Activated CD4-positive, alpha-beta T cell treated with anti-CD3 and anti-CD28 coated beads, Interleukin-2, amount 50 U/mL, for 24 hours (primary cell): Measurements from ENCODE around the gene TTC8.

Experiments
- DNase-seq, 2 donors: peaks; one replicate each; pipeline ENCODE4 v3.0.0-alpha.2; 2020; ENCODE audit warnings: low read depth in 1 of 2, low spot score in 1 of 2

Gene TTC8

GRCh38 chr14:88864198-88864597 is 39.7 kb downstream of the TTC8 start:
- DNase-seq: no peak

DNA sequence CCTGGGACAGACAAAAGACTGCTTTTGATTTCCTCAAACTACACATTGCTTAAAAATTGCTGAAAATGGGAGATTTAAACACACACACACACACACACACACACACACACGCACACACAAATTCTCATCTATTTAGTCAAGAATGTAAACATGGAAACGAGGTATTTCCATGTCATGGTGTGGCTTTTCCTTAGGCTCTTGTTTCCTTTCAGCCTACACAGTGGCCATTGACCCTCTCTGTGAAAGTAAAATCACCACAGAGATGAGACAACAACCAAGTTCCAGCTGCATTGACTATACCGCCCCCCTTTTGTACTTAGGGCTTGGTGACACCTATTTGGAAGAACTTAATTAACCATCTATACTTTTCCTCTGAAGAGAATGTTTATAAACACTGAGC is 41.9 kb downstream of the TTC8 start:
- DNase-seq: no peak

GRCh38 chr14:88868558-88869159 is 44.2 kb downstream of the TTC8 start:
- no peak for DNase-seq

- no peak for DNase-seq
Observed at GRCh38 chr14:88870777-88871176, 46.3 kb downstream of the TTC8 start.

GRCh38 chr14:88871429-88871828 is 47.0 kb downstream of the TTC8 start:
- no peak for DNase-seq

DNA sequence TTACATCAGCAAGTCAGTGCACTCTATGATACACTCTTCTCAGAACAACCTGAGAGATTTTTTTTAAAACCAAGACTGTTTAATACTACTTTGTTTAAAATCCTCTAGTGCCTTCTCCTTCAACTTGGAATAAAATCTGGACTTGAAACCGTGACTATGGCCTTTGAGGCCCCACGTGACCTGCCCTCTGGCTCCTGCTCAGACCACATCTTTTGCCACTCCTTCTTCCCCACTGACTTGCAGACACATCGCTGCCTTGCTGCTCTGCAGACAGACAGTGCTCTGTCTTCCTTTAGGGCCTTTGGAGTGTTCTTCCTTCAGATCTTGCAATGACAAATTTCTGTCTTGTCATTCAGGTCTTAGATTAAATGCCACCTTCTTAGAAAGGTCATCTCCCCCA is 48.5 kb downstream of the TTC8 start:
- no peak for DNase-seq

- DNase-seq: no peak
Observed at GRCh38 chr14:88877192-88877591, 52.7 kb downstream of the TTC8 start.

DNA sequence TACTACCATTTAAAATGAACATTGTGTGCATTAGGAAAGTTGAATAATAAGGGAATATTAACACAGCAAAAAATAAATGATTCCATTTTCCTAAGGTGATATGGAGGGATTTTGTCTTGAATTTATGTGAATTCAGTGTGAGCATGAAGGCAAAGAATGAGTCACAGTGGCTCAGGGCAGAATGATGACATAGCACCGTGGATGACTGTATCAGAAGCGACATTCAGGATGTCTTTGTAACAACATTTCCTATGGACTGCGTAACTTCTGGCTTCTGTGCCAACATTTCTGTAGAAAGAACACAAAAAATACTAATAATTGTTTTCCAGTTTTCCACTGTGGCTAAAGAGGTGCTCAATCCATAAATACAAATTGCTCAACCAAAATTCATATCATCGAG is 54.6 kb downstream of the TTC8 start:
- no peak for DNase-seq

DNA sequence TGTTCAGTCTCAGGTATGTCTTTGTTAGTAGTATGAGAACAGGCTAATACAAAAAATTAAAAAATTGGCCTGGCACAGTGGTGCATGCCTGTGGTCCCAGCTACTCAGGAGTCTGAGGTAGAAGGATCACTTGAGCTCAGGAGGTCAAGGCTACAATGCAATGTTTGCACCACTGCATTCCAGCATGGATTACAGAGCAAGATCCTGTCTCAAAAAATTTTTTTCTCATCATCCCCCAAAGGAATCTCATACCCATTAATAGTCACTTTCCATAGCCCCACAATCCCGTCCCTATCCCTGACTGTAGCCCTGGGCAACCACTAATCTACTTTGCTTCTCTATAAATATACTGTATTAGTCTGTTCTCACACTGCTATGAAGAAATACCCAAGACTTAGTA is 57.8 kb downstream of the TTC8 start:
- DNase-seq: no peak

DNA sequence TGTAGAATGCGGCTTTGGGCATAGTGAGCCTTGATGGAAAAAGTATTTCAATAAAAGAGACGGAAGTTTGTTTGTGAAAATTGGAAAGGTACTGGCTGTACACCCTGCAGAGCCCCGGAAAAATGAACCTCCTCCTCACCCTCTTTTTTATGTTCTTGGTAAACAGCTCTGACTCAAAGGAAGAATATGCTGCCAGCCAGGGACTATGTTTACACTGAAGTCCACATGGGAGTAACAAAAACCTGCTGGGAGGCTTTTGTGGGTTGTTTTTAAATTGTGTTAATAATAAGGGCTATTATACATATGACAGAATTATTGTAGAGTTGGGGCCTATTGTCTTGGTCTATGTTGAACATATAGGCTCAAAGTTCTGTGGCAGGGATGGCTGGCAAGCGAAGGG is 70.7 kb downstream of the TTC8 start:
- DNase-seq: no peak

DNA sequence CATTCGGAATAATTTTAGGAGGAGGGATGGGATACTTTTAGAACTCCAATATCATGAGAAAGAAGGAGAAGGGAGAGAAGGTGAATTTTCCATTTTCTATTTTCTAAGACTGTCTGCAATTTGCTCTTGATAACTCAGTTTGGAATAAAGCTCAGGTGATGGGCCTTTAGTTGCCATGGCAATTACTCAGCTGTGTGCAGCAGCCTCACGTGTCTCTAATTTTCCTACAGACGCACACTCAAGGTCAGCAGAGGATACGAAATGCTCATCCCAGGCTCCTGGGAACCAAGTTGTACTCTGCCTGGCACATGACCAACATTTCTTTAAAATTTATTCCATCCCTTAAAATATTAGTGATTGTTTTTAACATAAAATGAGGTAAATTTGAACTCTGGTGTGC is 76.7 kb downstream of the TTC8 start:
- DNase-seq: no peak

DNA sequence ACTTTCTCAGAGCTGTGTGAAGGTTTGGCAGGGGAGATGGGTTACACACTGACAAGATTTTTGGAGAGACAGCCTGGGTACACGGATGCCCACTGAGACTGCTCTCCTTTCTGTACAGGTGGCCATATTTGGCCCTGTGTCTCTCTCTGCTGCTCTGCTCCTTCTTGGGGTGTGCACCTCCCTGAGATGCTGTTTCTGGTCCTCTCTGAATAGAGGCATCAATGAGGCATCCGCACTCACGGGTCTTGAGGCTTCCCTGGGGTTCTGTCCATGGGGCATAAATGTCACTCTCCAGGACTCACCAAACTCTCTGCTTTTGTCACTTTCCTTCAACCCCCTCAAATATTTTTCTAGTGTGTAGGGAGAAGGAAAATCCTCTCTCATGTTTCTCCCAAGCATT is 77.5 kb downstream of the TTC8 start:
- DNase-seq: no peak

- DNase-seq: no peak
Observed at GRCh38 chr14:88902850-88903249, 78.4 kb downstream of the TTC8 start.

GRCh38 chr14:88904206-88904647 is 79.8 kb downstream of the TTC8 start:
- DNase-seq: no peak

- DNase-seq: no peak
Observed at GRCh38 chr14:88904864-88905263, 80.4 kb downstream of the TTC8 start.

DNA sequence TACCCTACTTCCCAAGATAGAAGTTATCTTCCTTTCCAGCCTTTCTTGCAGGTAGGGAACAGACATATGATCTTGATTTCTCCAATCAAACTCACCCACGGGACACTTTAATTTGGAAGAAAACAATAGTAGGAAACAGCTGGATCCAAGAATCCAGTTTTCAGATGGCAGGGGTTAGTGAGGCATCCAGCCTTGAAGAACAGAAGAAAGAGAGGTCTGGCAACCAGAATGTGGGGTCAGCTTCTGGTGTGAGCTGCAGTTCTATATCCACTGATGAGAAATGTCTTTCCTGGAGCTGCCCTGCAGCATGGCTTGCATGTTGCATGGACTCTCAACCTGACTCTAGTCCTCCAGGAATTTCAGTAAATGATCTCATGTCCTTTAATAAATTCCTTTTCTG is 83.8 kb downstream of the TTC8 start:
- DNase-seq: no peak

DNA sequence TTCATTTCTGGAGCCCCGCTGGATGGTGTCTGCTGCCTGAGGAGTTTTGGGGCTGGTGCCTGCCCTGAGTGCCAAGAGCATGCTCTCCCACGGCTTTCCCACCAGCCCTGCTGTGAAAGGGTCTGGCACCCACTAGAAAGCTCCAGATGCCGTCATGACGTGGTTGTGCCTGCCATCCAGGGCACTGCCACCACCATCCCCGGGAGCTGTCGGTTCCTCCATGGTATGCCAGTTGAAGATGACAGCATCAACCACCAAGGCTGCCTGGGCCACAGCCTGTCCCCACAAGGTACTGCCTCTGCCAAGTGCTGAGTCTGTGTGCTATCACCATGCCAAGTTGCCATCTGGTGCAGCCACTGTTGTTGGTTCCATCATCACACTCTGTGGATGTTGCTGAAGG is 85.9 kb downstream of the TTC8 start:
- DNase-seq: no peak

- no peak for DNase-seq
Observed at GRCh38 chr14:88911809-88912208, 87.4 kb downstream of the TTC8 start.

GRCh38 chr14:88914956-88915355 is 90.5 kb downstream of the TTC8 start:
- no peak for DNase-seq

DNA sequence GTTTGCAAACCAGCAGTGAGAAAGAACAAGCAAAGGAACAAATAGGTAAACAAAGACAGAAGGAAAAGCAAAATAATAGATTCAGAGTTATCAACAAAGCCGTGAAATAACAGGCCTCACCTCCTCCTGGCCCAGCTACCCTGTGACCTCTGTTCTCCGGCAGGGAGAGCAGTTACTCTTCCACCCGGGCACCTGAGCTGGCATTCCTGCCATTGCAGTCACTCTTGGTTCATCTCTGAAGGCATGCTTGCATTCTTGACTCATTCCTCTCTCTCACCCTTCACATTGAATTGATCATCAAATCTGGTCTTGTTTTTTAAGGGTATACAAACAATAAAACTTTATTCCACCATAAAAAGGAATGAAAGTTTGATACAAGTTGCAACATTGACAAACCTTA is 95.1 kb downstream of the TTC8 start:
- no peak for DNase-seq
